ENCODE results near the gene ZNF670.

Gene ZNF670

GRCh38 chr1:247103859-247104591 lies 25.4 kb upstream of the ZNF670 start, which contains the start of gene ZNF669:
TSS of gene ZNF669 (minus strand) at chr1:247104356. CDS start at chr1:247104199, 157 bp downstream.
- peak; percentile 75 to 82 for DNase-seq (ENCODE audit: low read depth in 2 of 2)

- no peak for DNase-seq (ENCODE audit: low read depth in 2 of 2)
These were observed 23.8 kb upstream of the ZNF670 start for GRCh38 chr1:247102381-247102780.

- DNase-seq (ENCODE audit: low read depth in 2 of 2): no peak
These were observed 22.2 kb upstream of the ZNF670 start for GRCh38 chr1:247100676-247101279.

- DNase-seq (ENCODE audit: low read depth in 2 of 2): no peak
These were observed 18.3 kb upstream of the ZNF670 start for GRCh38 chr1:247096958-247097357.

- no peak for DNase-seq (ENCODE audit: low read depth in 2 of 2)
These were observed 17.9 kb upstream of the ZNF670 start for GRCh38 chr1:247096544-247096943.

- no peak for DNase-seq (ENCODE audit: low read depth in 2 of 2)
These were observed 17.5 kb upstream of the ZNF670 start for GRCh38 chr1:247096112-247096511.

- DNase-seq (ENCODE audit: low read depth in 2 of 2): no peak
These were observed 11.8 kb upstream of the ZNF670 start for GRCh38 chr1:247090455-247090854.

GRCh38 chr1:247089616-247090375 lies 11.2 kb upstream of the ZNF670 start:
- DNase-seq (ENCODE audit: low read depth in 2 of 2): no peak

GRCh38 chr1:247088967-247089366 lies 10.4 kb upstream of the ZNF670 start:
- no peak for DNase-seq (ENCODE audit: low read depth in 2 of 2)

- no peak for DNase-seq (ENCODE audit: low read depth in 2 of 2)
These were observed 8.6 kb upstream of the ZNF670 start for GRCh38 chr1:247087256-247087655.

- no peak for DNase-seq (ENCODE audit: low read depth in 2 of 2)
These were observed 6.7 kb upstream of the ZNF670 start for GRCh38 chr1:247085310-247085709.

GRCh38 chr1:247084771-247085170 lies 6.2 kb upstream of the ZNF670 start:
- no peak for DNase-seq (ENCODE audit: low read depth in 2 of 2)

GRCh38 chr1:247079141-247079874 lies 697 bp upstream of the ZNF670 start:
- DNase-seq (ENCODE audit: low read depth in 2 of 2): no peak

- no peak for DNase-seq (ENCODE audit: low read depth in 2 of 2)
These were observed 744 bp downstream of the ZNF670 start for GRCh38 chr1:247077876-247078257.

- DNase-seq (ENCODE audit: low read depth in 2 of 2): no peak
These were observed 1.4 kb downstream of the ZNF670 start for GRCh38 chr1:247077213-247077612.

- DNase-seq (ENCODE audit: low read depth in 2 of 2): no peak
These were observed 8.0 kb downstream of the ZNF670 start for GRCh38 chr1:247070645-247071044.

- no peak for DNase-seq (ENCODE audit: low read depth in 2 of 2)
These were observed 14.3 kb downstream of the ZNF670 start for GRCh38 chr1:247064304-247064703.

GRCh38 chr1:247060771-247061170 lies 17.8 kb downstream of the ZNF670 start:
- no peak for DNase-seq (ENCODE audit: low read depth in 2 of 2)

- DNase-seq (ENCODE audit: low read depth in 2 of 2): no peak
These were observed 22.5 kb downstream of the ZNF670 start for GRCh38 chr1:247056071-247056470.

GRCh38 chr1:247054992-247055415 lies 23.6 kb downstream of the ZNF670 start:
- no peak for DNase-seq (ENCODE audit: low read depth in 2 of 2)

GRCh38 chr1:247047702-247048101 lies 30.9 kb downstream of the ZNF670 start:
- DNase-seq (ENCODE audit: low read depth in 2 of 2): no peak

- DNase-seq (ENCODE audit: low read depth in 2 of 2): no peak
These were observed 31.4 kb downstream of the ZNF670 start for GRCh38 chr1:247047260-247047659.

Data from stimulated activated CD8-positive, alpha-beta memory T cell treated with anti-CD3 and anti-CD28 coated beads, Interleukin-15, amount 100 ng/mL, for 4 hours (primary cell).